Measurements from ENCODE around the gene COX6B2.

DNA sequence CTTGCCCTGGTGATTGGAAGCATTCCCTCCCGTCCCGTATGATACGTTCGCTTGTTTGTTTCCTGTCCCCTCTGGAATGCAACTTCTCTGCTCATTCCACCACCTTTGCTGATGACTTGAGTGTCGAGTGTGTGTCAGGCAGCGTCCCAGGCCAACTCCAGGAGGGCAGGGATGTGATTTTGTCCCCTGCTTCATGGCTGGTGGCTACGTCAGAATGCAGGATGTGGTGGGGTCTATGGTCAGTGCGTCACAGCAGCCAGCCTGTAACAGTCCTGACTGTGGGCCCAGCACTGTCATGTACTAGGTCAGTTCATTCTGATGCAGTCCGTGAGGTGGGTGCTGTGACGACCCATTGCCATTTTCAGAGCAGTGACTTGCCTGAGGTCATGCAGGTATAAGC, 54.5 kb downstream of the COX6B2 start:
- TF ChIP-seq RNF2 (IDR thresholded peaks at IDR 0.05; ENCODE audit: borderline replicate concordance, low read depth) (no peak), SMC3 (IDR thresholded peaks at IDR 0.05) (no peak), POLR2A (IDR thresholded peaks at IDR 0.05; ENCODE audit: low read length) (no peak), ZC3H11A (IDR thresholded peaks at IDR 0.05) (no peak), PHF8 (IDR thresholded peaks at IDR 0.05; ENCODE audit: borderline replicate concordance, low read depth) (no peak), ESRRA (IDR thresholded peaks at IDR 0.05; ENCODE audit: borderline replicate concordance, low read length) (no peak), KDM1A (IDR thresholded peaks at IDR 0.05; ENCODE audit: low read depth) (no peak), CHD2 (IDR thresholded peaks at IDR 0.05; ENCODE audit: low read length, partially characterized antibody) (no peak), RAD21 (conservative IDR thresholded peaks at IDR 0.05 in 1 of 2, IDR thresholded peaks at IDR 0.05 in 1 of 2) (no peak)
- TF ChIP-seq, protein P1, sequence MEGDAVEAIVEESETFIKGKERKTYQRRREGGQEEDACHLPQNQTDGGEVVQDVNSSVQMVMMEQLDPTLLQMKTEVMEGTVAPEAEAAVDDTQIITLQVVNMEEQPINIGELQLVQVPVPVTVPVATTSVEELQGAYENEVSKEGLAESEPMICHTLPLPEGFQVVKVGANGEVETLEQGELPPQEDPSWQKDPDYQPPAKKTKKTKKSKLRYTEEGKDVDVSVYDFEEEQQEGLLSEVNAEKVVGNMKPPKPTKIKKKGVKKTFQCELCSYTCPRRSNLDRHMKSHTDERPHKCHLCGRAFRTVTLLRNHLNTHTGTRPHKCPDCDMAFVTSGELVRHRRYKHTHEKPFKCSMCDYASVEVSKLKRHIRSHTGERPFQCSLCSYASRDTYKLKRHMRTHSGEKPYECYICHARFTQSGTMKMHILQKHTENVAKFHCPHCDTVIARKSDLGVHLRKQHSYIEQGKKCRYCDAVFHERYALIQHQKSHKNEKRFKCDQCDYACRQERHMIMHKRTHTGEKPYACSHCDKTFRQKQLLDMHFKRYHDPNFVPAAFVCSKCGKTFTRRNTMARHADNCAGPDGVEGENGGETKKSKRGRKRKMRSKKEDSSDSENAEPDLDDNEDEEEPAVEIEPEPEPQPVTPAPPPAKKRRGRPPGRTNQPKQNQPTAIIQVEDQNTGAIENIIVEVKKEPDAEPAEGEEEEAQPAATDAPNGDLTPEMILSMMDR (IDR thresholded peaks at IDR 0.05): no peak
- TF ChIP-seq, protein P2, sequence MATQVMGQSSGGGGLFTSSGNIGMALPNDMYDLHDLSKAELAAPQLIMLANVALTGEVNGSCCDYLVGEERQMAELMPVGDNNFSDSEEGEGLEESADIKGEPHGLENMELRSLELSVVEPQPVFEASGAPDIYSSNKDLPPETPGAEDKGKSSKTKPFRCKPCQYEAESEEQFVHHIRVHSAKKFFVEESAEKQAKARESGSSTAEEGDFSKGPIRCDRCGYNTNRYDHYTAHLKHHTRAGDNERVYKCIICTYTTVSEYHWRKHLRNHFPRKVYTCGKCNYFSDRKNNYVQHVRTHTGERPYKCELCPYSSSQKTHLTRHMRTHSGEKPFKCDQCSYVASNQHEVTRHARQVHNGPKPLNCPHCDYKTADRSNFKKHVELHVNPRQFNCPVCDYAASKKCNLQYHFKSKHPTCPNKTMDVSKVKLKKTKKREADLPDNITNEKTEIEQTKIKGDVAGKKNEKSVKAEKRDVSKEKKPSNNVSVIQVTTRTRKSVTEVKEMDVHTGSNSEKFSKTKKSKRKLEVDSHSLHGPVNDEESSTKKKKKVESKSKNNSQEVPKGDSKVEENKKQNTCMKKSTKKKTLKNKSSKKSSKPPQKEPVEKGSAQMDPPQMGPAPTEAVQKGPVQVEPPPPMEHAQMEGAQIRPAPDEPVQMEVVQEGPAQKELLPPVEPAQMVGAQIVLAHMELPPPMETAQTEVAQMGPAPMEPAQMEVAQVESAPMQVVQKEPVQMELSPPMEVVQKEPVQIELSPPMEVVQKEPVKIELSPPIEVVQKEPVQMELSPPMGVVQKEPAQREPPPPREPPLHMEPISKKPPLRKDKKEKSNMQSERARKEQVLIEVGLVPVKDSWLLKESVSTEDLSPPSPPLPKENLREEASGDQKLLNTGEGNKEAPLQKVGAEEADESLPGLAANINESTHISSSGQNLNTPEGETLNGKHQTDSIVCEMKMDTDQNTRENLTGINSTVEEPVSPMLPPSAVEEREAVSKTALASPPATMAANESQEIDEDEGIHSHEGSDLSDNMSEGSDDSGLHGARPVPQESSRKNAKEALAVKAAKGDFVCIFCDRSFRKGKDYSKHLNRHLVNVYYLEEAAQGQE (IDR thresholded peaks at IDR 0.05): no peak
- TF ChIP-seq, protein P3, sequence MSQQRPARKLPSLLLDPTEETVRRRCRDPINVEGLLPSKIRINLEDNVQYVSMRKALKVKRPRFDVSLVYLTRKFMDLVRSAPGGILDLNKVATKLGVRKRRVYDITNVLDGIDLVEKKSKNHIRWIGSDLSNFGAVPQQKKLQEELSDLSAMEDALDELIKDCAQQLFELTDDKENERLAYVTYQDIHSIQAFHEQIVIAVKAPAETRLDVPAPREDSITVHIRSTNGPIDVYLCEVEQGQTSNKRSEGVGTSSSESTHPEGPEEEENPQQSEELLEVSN (IDR thresholded peaks at IDR 0.05; ENCODE audit: borderline replicate concordance, low read depth): no peak
- TF ChIP-seq, protein P4, sequence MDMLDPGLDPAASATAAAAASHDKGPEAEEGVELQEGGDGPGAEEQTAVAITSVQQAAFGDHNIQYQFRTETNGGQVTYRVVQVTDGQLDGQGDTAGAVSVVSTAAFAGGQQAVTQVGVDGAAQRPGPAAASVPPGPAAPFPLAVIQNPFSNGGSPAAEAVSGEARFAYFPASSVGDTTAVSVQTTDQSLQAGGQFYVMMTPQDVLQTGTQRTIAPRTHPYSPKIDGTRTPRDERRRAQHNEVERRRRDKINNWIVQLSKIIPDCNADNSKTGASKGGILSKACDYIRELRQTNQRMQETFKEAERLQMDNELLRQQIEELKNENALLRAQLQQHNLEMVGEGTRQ (IDR thresholded peaks at IDR 0.05): no peak
